GM18867 (cell line): ENCODE data around the gene BCKDHA.
"Not testable (repeated sequence)": the region's sequence is repeated elsewhere in the genome, so short reads cannot be mapped to it uniquely, and the experiment has no call there.

Experiments used
- ATAC-seq: cut with Tn5 transposase; IDR thresholded peaks from one replicate; pipeline ENCODE4 v1.9.1; 2021; ENCODE audit warnings: mild to moderate bottlenecking, moderate library complexity; ENCODE audit not compliant: unreplicated experiment

BCKDHA gene

DNA sequence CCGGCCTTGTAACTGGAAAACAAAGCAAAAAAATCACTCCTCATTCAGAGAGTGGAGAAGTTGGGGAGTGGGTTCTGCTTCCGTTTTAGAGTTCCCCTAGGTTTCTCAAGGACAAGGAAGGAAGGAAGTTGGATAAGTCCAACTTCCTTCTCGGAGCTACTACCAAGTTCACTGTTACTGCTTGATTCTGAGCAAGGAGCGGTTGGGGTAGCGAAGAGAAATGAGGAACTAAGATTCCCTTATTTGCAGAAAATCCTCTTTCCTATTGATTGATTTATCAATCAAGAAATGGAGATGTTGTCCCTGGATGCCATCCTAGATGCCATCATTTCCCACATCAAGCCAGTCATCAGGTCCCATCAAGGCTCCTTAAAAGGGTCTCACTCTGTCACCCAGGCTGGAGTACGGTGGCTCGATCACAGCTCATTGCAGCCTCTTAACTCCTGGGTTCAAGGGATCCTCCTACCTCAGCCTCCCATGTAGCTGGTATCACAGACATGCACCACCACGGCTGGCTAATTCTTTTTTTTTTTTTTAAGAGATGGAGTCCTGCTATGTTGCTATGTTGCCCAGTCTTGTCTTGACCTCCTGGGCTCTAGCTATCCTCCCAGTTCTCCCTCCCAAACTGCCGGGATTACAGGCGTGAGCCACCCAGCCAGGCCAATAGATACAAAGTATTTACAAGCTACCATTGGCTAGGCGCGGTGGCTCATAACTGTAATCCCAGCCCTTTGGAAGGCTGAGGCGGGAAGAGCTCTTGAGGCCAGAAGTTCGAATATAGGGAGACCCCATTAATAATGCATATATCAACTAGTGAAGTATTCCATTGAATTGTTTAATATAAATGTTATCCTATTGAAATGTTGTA, 32.9 kb upstream of the BCKDHA start:
- no peak for ATAC-seq

DNA sequence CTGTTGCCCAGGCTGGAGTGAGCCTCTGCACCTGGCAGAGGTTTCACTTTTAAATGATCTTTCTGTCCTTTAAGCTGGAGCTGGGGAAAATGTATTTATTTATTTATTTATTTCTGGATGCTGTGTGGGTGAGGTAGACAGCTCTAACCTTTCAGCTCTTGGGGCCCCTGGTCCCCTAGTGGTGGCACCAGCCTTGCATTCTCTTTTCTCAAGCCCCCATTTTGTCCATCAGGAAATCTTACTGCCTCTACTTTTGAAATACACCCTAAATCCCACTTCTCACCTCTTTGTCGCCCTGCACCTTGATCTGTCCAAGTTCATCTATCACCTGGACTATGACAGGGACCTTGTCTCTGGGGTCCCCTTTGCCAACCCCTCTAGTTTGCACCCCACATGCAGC, 31.5 kb upstream of the BCKDHA start:
- no peak for ATAC-seq

- no peak for ATAC-seq
These were observed 29.7 kb upstream of the BCKDHA start for GRCh38 chr19:41367848-41368301.

GRCh38 chr19:41369769-41370168, 27.8 kb upstream of the BCKDHA start:
- ATAC-seq, result no peak

GRCh38 chr19:41371119-41371518, 26.5 kb upstream of the BCKDHA start:
- not testable (repeated sequence) for ATAC-seq

DNA sequence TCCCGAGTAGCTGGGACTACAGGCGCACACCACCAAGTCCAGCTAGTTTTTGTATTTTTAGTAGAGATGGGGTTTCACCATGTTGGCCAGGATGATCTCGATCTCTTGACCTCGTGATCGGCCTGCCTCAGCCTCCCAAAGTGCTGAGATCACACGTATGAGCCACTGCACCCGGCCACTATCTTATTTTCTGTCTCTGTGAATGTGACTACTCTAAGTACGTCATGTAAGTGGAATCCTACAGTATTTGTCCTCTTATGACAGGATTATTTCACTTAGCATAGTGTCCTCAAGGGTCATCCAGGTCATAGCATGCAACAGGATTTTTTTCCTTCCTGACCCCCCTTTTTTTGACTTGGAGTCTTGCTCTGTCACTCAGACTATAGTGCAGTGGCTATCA, 26.1 kb upstream of the BCKDHA start:
- no peak for ATAC-seq

DNA sequence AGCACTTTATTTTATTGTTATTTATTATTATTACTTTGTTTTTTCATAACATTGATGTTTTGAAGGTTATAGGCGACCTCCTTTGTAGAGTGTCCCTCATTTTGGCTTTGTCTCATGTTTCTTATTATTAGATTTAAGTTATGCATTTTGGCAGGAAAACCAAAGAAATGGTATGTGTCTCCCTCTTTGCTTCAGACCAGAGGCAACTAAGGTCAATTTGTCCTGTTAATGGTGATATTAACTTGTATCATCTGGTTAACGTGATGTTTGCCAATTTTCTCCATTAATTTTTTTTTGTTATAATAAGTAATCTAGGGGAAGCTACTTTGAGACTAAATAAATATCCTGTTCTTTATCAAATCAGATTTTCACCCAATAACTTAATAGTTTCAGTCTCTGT, 25.1 kb upstream of the BCKDHA start:
- ATAC-seq, result no peak

DNA sequence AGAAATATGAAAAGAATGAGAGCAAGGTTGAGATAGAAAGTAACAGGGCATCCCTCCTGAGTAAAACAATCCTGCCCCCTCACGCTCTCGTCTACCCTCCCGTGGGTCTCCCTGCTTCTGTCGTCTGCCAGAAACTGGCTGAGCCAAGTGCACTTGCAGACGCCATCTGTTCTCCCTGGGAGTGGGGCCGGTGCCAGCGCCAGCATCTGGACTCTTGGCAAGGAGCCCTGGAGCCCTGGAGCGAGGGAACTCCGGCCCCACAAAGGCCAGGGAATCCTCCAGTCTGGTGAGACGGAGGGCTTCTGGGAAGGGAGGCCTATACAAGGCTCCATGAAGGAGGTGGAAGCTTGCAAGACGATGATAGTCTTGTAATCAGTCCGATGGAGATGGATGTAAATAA, 23.6 kb upstream of the BCKDHA start:
- no peak for ATAC-seq

GRCh38 chr19:41376241-41376997, 21.2 kb upstream of the BCKDHA start, which contains the start of gene TMEM91:
TSS of gene TMEM91 (plus strand) at chr19:41376533. CDS start at chr19:41378310, 1,777 bp downstream.
- no peak for ATAC-seq

GRCh38 chr19:41376998-41377365, 20.6 kb upstream of the BCKDHA start:
- no peak for ATAC-seq

DNA sequence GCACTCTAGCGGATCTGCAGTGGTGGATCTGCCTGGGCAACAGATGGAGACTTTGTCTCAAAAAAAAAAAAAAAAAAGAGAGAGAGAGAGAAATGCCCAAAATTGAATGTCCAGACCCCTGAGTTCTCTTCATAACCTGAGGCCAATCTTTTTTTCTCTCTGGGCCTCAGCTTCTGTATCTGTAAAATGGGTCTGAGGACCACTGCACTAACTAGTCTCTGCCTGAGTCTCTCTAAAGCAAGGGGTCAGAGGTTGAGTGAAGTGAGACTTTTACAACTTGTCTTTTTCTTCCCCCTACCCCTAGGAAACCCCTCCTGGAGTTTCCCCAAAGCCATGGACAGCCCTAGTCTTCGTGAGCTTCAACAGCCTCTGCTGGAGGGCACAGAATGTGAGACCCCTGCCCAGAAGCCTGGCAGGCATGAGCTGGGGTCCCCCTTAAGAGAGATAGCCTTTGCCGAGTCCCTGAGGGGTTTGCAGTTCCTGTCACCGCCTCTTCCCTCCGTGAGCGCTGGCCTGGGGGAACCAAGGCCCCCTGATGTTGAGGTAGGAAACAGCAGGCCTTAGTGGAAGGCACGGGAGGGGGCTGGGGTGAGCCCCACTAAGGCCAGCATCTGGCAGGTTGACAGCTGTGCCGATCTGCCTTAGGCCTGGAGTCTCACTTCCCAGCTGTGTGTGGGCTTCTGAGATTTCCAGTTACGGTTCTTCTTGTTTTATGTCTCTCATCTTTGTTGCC, 19.5 kb upstream of the BCKDHA start:
- peak; percentile 45 for ATAC-seq

GRCh38 chr19:41381536-41381935, 16.1 kb upstream of the BCKDHA start:
- ATAC-seq, result not testable (repeated sequence)

GRCh38 chr19:41384351-41384750, 13.3 kb upstream of the BCKDHA start:
- ATAC-seq, result no peak

DNA sequence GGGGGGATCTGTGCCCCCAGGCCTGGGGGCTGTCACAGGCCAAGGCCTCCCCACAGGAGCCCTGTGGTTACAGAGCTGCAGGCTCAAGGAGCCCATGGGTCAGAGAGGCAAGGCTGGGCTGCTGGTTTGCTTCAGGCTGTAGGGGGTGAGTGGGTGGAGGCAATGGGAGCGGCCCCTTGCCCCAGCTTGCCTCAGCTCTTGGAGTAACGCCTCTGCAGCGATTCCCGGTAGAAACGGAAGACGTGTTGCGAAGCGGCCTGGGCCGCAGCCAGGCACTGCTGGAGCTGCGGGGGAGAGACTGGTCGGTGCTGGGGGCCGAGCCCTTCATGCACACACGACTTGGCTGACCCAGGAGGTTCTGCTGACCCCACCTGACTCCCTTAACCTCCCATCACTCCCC, 11.2 kb upstream of the BCKDHA start:
- no peak for ATAC-seq

DNA sequence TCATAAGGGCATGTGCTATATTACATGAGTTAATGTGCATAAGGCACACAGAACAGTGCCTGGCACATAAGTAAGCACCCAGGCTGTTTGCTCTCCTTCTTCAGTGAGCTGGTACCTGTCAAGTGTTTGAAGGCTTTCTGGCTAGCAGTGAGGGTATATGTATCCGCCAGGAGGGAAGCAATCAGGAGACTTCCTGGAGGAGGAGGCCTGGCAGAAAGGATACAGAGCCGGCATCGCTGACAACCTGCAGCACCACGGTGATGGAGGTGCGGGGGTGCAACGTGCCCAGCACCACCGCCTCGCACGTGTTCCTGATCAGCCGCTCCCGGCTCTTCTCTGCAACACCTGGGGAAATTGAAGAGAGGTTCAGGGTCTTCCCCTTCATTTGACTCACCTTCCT, 6.0 kb upstream of the BCKDHA start:
- ATAC-seq, result no peak

- ATAC-seq, result no peak
These were observed 4.8 kb upstream of the BCKDHA start for GRCh38 chr19:41392775-41393174.

GRCh38 chr19:41395355-41395754, 2.3 kb upstream of the BCKDHA start:
- no peak for ATAC-seq

DNA sequence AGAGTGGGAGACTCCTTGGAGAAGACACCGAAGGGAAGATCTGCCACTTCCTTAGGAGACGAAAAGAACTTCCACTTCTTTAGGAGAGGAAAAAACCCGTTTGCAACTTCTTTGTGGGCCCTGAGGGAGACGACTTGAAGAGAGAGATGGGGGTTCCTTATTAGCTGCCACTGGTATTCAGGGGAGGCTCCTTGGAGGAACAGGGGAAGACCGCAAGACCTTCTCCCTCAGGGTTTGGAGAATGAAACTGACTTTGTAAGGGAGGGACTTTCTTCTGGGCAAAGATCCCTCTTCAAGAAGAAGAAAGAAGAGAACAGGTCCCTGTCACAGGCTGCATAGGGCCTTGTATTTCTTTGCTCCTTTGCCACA, 416 bp downstream of the BCKDHA start:
- no peak for ATAC-seq

- ATAC-seq, result no peak
These were observed 980 bp downstream of the BCKDHA start for GRCh38 chr19:41398598-41398997.

GRCh38 chr19:41399091-41399490, 1.5 kb downstream of the BCKDHA start:
- ATAC-seq, result no peak

GRCh38 chr19:41399525-41399924, 1.9 kb downstream of the BCKDHA start:
- no peak for ATAC-seq
